ENCODE results near the gene LYSMD2.

Gene LYSMD2

GRCh38 chr15:51751697-51752683 is 14.5 kb upstream of the LYSMD2 start:
- FAIRE-seq (no peak), DNase-seq (ENCODE audit: low spot score) (peak; percentile 46)

- no peak for FAIRE-seq
Measured at GRCh38 chr15:51750792-51751696, 13.6 kb upstream of the LYSMD2 start, which contains the start of gene TMOD2. TMOD2 (plus strand) TSS chr15:51751597; CDS start chr15:51766442, 14,845 bp downstream.

GRCh38 chr15:51750186-51750585 is 12.7 kb upstream of the LYSMD2 start:
- DNase-seq (ENCODE audit: low spot score) = no peak
- no peak for FAIRE-seq

More at GRCh38 chr15:51750792-51751696, 13.6 kb upstream of the LYSMD2 start, which contains the start of gene TMOD2:
- peak; percentile 63 for DNase-seq (ENCODE audit: low spot score)

- no peak for DNase-seq (ENCODE audit: low spot score)
Measured at GRCh38 chr15:51749307-51749706, 11.9 kb upstream of the LYSMD2 start.

GRCh38 chr15:51739061-51739712 is 1.7 kb upstream of the LYSMD2 start:
- no peak for DNase-seq (ENCODE audit: low spot score)
- no peak for FAIRE-seq

More at GRCh38 chr15:51749307-51749706, 11.9 kb upstream of the LYSMD2 start:
- FAIRE-seq = no peak

GRCh38 chr15:51738553-51738952 is 1.1 kb upstream of the LYSMD2 start:
- no peak for FAIRE-seq
- DNase-seq (ENCODE audit: low spot score) = no peak

GRCh38 chr15:51736751-51737521 is 519 bp downstream of the LYSMD2 start:
- DNase-seq (ENCODE audit: low spot score) (peak; percentile 43), FAIRE-seq (no peak)

GRCh38 chr15:51736069-51736468 is 1.4 kb downstream of the LYSMD2 start:
- FAIRE-seq (no peak), DNase-seq (ENCODE audit: low spot score) (no peak)

GRCh38 chr15:51735228-51736010 is 2.0 kb downstream of the LYSMD2 start:
- FAIRE-seq (no peak), DNase-seq (ENCODE audit: low spot score) (no peak)

GRCh38 chr15:51732646-51733045 is 4.8 kb downstream of the LYSMD2 start:
- DNase-seq (ENCODE audit: low spot score) (no peak), FAIRE-seq (no peak)

GRCh38 chr15:51731549-51732267 is 5.7 kb downstream of the LYSMD2 start:
- DNase-seq (ENCODE audit: low spot score) (no peak), FAIRE-seq (no peak)

- peak; percentile 6 for DNase-seq (ENCODE audit: low spot score)
- no peak for FAIRE-seq
Measured at GRCh38 chr15:51727141-51727897, 10.1 kb downstream of the LYSMD2 start.

- peak; percentile 84 for DNase-seq (ENCODE audit: low spot score)
- no peak for FAIRE-seq
Measured at GRCh38 chr15:51726302-51727073, 11.0 kb downstream of the LYSMD2 start.

GRCh38 chr15:51724673-51725072 is 12.8 kb downstream of the LYSMD2 start:
- FAIRE-seq = no peak
- DNase-seq (ENCODE audit: low spot score) = no peak

GRCh38 chr15:51724199-51724598 is 13.3 kb downstream of the LYSMD2 start:
- DNase-seq (ENCODE audit: low spot score) (no peak), FAIRE-seq (no peak)

GRCh38 chr15:51721199-51721960 is 16.1 kb downstream of the LYSMD2 start:
- no peak for FAIRE-seq
- no peak for DNase-seq (ENCODE audit: low spot score)

Data from urothelium cell line (cell line).